SK-N-SH treated with all-trans-retinoic acid at 6 μM for 48 hours (cell line): ENCODE data around the gene CEACAM6.

ENCODE experiments used
- ARNTL ChIP-seq: fragments of 450-650 bp; formaldehyde crosslinking; IDR thresholded peaks from 2 replicates; pipeline ENCODE4 v1.5.0; 2020; ENCODE audit warnings: low read depth, mild to moderate bottlenecking, moderate library complexity, borderline replicate concordance
- CSRNP3 ChIP-seq: fragments of 250-450 bp; sonication (Bioruptor Pico); IDR thresholded peaks from 2 replicates; pipeline ENCODE4 v1.5.1; 2021; ENCODE audit warnings: mild to moderate bottlenecking, moderate library complexity
- PATZ1 ChIP-seq: fragments of 250-450 bp; sonication (Bioruptor Pico); IDR thresholded peaks from 2 replicates; pipeline ENCODE4 v1.8.0; 2020; ENCODE audit warnings: mild to moderate bottlenecking, moderate library complexity, borderline replicate concordance
- PPARA ChIP-seq: fragments of 250-450 bp; sonication (Bioruptor Pico); IDR thresholded peaks from 2 replicates; pipeline ENCODE4 v1.5.0; 2020; ENCODE audit warnings: mild to moderate bottlenecking, borderline replicate concordance
- TCF4 ChIP-seq: fragments of 250-450 bp; sonication (Bioruptor Pico); IDR thresholded peaks from 2 replicates; pipeline ENCODE4 v1.8.0; 2021; ENCODE audit warnings: mild to moderate bottlenecking, moderate library complexity, borderline replicate concordance
- ZC3H10 ChIP-seq: fragments of 250-450 bp; sonication (Bioruptor Pico); IDR thresholded peaks from 2 replicates; pipeline ENCODE4 v1.5.1; 2021; ENCODE audit warnings: mild to moderate bottlenecking, moderate library complexity
- ZFP3 ChIP-seq: fragments of 250-450 bp; sonication (Bioruptor Pico); IDR thresholded peaks from 2 replicates; pipeline ENCODE4 v1.5.0; 2020; ENCODE audit warnings: mild to moderate bottlenecking, moderate library complexity
- ZNF565 ChIP-seq: fragments of 450-650 bp; formaldehyde crosslinking; conservative IDR thresholded peaks from 2 replicates; pipeline ENCODE4 v1.5.0; 2020; ENCODE audit warnings: low read depth, mild to moderate bottlenecking, moderate library complexity
- ZNF70 ChIP-seq: fragments of 450-650 bp; formaldehyde crosslinking; IDR thresholded peaks from 2 replicates; pipeline ENCODE4 v1.5.0; 2020; ENCODE audit warnings: mild to moderate bottlenecking, moderate library complexity
- TF ChIP-seq, protein P1 (sequence below): fragments of 250-450 bp; sonication (Bioruptor Pico); IDR thresholded peaks from 2 replicates; pipeline ENCODE4 v1.5.1; 2020; ENCODE audit warnings: low read depth, mild to moderate bottlenecking, moderate library complexity

GRCh38 chr19:41774515-41774980, 19.2 kb downstream of the CEACAM6 start:
- TF ChIP-seq CSRNP3 (CRISPR knock-in tag) (no peak), PATZ1 (CRISPR knock-in tag) (no peak), ZFP3 (CRISPR knock-in tag) (no peak), ARNTL (CRISPR knock-in tag) (no peak), PPARA (no peak), ZNF70 (CRISPR knock-in tag) (no peak), TCF4 (CRISPR knock-in tag) (no peak), ZC3H10 (CRISPR knock-in tag) (no peak), ZNF565 (no peak)
- TF ChIP-seq, protein P1, sequence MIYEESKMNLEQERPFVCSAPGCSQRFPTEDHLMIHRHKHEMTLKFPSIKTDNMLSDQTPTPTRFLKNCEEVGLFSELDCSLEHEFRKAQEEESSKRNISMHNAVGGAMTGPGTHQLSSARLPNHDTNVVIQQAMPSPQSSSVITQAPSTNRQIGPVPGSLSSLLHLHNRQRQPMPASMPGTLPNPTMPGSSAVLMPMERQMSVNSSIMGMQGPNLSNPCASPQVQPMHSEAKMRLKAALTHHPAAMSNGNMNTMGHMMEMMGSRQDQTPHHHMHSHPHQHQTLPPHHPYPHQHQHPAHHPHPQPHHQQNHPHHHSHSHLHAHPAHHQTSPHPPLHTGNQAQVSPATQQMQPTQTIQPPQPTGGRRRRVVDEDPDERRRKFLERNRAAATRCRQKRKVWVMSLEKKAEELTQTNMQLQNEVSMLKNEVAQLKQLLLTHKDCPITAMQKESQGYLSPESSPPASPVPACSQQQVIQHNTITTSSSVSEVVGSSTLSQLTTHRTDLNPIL: no peak
